HPDE6-E6E7 (cell line): ENCODE data around the gene STAC.
"Not testable (repeated sequence)": the region's sequence is repeated elsewhere in the genome, so short reads cannot be mapped to it uniquely, and the experiment has no call there.

Experiments
- DNase-seq: peaks from one replicate; pipeline ENCODE4 v3.0.0; 2011; ENCODE audit warnings: missing footprints; ENCODE audit errors: extremely low spot score

STAC gene

DNA sequence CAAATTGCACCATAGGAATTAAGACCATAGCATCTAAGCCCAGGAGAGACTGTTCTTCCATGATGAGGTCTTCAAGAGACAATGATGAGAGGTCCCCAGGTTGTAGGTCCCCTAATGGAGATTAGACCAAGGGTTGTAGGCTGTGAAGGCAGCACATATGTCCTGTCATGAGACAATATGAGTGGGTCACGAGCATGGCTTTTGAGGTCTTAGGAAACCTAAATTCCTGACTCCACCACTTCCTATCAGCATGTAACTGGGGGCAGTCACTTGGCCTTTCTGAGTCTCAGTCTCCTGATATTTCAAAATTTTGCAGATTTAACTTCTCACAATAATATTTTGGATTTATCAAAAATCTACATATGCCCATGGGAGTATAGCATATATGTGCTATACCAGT is 31.3 kb downstream of the STAC start:
- DNase-seq: no peak

DNA sequence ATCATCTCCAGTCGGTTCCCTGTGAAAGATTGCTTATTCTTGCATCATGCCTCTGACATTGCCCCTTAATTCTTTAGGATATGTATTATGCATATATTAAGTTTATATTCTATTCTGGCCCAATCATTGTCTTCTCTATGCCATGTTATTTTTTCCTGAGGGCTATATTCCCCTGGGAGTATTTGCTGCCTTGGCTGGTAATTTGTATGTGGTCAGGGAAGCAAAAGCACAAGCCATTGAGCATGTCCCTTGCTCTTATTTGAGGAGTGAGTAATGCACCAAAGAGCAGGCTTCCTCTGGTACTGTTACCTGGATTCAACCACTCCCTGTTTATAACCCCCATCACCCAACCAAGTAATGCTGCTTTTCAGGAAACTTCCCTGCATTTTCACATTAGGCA is 36.3 kb downstream of the STAC start:
- no peak for DNase-seq

DNA sequence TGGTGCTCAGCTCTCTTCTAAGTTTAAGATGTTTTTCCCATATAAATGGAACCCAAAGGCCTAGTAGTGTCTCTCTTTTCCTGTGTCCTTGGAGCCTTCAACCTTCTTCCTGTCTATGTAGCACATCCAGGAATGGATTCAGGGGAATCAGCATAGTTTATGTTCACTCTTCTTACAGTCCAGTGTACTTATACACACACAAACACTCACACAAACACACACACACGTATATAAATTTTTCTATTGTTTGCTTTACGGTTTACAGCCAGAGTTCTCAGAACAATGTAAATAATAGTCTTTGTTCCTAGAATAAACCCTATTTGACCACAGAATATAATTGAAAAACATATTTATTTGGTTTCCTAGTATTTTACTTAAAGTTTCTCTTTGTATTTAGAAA is 36.9 kb downstream of the STAC start:
- DNase-seq: no peak

DNA sequence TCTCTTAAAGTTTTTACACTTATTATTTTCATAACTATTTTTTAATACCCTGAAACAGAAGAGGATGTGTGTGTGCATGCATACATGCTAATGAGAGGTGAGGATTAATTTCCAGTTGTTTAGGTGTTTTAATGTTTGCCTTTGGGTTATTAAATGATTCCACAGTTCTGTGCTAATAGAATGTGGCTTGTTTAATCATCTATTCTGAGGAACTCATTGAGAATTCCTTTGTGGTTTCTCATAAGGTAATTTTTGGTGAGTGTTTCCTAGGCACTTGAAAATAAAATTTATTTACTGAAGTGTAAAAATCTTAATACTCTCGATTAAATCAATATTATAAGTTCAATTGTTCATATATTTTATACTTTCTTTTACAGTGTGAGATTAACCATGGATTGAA is 38.0 kb downstream of the STAC start:
- DNase-seq: no peak

DNA sequence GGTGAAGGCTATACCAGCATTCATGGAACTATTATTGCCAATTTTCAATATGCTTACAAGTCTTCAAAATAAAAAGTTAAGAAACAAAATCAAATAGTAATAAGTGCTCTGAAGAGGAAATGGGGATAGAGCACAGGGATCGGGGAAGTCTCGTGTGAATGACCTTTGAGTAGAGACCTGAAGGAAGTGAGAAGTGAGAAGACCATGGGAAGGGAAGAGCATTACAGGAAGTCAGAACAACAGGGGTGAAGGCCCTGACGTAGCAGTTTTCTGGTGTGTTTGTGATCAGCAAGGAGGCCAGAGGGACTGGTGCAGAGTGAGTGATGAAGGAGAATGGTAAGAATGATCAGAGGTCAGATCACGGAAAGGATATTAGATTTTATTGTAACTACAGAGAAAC is 48.1 kb downstream of the STAC start:
- DNase-seq: no peak

DNA sequence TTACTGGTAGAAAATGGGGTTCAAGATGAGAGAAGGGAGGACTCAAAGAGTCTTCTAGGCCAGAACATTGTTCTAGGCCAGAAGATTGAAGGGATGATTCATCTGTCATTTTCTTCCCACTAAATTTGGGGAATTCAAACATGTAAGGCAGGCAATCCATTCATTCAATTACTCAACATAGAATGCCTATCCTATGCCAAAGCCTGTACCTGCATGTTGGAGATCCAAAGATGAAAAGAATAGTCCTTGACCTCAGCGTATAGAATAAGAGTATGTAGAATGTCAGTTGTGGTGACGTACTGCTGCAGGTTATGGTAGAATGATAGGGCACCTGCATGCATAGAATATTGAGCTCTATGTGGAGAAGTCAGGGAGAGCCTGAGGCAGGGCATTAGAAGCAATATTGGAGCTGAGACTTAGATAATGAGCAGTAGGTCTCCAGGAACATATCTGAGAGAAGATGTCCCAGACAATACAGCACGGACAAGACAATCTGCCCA is 49.7 kb downstream of the STAC start:
- DNase-seq: no peak

DNA sequence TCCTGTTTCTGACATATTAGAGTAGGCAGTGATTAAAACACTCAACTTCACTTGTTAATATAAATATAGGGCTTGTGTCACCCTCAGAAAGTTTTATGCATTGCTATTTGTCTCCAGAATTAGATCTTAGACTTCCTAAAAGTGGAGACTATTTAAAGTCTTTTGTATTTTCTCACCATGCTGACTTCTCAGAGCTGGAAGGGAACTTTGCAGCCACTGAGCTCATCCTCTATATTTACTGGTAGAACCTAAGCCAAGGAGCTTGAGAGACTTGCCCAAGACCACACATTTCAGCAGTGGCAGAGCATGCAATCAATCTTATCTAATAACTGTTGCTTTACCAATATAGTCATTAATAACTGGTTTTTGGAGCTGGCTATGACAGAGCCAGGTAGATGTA is 53.2 kb downstream of the STAC start:
- DNase-seq: no peak

DNA sequence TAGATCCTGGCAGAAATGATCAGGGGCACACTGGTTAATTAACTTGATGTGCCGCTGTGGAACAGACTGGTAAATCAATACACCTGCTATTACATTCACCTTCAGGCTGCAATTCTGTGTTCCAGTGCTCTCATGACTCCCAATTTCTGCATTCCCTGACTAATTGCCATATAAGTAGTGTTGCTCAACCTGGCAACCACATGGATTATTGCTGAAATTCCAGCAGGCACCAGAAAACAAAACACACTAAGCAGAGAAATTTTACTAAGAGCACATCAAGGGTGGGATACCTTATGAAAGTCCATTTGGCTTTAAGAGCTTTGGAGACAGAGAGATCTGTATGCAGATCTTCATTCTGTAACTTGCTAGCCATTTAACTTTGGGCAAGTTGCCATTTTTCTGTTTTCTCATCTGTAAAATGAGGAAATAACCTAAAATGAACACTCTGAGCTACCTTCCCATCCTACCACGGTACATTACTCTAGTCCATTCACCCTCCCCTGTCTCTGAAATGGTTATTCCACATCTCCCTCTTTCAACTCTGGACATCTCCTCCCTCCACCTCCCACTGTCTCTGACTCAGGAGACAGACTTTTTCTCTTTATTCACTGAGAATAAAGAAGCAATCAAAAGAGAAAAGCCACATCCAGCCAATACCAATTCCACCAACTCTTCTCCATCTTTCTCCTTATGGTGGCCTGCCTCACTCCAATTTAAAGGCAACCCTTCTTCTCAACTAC is 54.6 kb downstream of the STAC start:
- DNase-seq: no peak

DNA sequence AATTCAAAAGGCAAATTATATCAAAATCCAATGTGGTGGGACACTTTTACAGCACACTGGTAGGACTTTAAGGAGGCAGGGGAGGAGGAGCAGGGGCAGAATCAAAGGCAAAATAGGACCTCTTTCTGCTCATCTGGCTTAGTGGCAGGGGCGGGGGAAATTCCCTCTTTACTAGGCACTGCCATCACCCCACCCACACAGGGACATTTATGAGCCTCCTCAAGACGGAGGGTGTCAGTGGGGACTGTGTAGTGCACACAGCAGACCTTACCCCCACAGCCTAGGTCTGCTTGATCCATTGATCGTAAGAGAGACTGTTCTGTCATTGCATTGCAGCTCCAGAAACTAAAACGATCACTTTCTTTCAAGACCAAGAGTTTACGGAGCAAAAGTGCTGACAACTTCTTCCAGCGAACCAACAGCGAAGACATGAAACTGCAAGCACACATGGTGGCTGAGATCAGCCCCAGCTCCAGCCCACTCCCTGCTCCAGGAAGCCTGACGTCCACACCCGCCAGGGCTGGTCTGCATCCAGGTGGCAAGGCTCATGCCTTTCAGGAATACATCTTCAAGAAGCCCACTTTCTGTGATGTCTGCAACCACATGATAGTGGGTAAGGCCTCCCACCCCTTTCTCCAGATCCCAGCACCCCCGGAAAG is 62.9 kb downstream of the STAC start:
- DNase-seq: no peak

DNA sequence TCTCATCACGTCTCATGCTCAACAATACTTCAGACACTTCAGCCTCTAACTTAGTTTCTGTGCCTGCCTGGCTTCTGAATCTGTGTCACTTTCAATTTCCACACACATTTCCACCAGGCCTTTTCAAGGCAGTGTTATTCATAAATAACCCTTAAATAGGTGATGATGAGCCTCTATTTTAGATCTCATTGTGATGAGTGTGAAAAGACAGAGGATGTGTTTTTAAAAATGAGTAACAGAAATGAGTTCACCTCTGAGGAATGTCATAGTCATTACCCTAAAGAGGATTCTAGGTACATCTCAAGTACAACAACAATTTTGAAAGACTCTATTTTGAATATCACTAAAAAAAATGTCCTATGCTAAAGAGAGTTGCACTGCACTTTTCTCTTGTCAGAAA is 64.6 kb downstream of the STAC start:
- no peak for DNase-seq

DNA sequence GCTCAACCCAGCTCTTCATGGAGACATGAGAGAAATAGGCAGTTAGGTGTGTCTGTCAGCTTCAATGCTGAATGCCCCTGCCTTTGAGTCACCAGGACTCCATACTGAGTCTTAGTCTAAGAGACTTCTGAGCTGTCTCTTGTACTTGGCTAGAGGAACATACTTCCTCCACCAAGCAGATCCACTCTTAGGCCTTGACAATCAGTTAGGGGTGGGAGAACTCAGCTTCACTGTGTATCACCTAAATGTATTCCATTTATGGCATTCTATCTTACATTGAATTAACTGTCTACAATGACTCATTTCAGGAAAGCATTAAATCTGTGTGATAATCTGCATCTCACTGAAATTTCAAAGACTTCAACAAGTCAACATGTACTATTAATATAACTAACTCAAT is 66.0 kb downstream of the STAC start:
- no peak for DNase-seq

DNA sequence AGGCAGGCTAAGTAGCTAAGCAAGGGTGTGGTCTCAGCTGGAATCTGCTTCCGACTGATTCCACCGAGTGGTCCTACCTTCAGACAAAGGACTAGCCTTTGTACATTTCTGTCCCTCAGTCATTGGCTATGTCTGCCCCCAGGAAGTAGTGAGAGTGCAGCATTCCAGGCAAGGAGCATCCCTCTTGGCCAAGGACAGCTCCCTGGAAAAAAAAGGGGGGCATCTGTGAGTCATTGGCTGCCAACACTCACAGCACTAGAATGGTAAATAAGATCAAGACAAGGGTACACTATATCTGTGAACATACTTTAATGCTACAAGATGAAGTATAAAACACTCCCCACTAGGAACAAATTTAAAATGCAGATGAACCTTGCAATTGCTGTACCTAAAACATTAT is 66.8 kb downstream of the STAC start:
- no peak for DNase-seq

DNA sequence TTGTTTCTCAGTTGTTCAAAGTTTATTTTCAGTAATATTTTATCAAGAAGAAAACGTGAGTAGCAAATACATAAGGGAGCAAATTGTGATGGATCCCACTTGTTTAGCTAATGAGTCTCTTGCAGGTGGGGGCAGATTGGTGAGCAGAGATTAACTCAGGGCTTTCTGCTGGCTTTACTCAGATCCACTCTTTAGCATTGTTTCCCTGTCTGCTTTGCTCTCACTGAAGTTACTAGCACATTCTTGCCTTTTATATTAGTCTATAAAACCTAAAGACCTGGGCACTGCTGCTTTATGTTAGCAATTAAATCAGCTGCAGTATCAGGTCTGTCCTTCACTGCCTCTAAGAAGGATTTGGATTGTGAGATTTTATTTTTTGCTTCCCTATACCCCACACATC is 71.5 kb downstream of the STAC start:
- DNase-seq: no peak

DNA sequence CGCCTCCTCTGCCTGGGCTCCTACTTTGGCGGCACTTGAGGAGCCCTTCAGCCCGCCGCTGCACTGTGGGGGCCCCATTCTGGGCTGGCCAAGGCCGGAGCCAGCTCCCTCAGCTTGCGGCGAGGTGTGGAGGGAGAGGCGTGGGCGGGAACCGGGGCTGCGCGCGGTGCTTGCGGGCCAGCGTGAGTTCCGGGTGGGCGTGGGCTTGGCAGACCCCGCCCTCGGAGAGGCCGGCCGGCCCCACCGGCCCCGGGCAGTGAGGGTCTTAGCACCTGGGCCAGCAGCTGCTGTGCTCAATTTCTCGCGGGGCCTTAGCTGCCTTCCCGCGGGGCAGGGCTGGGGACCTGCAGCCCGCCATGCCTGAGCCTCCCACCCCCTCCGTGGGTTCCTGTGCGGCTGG is 72.9 kb downstream of the STAC start:
- not testable (repeated sequence) for DNase-seq

DNA sequence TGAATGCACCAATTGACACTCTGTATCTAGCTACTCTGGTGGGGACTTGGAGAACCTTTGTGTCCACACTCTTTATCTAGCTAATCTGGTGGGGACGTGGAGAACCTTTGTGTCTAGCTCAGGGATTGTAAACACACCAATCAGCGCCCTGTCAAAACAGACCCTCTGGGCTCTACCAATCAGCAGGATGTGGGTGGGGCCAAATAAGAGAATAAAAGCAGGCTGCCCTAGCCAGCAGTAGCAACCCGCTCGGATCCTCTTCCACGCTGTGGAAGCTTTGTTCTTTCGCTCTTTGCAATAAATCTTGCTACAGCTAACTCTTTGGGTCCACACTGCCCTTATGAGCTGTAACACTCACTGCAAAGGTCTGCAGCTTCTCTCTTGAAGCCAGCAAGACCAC is 73.6 kb downstream of the STAC start:
- DNase-seq: not testable (repeated sequence)

DNA sequence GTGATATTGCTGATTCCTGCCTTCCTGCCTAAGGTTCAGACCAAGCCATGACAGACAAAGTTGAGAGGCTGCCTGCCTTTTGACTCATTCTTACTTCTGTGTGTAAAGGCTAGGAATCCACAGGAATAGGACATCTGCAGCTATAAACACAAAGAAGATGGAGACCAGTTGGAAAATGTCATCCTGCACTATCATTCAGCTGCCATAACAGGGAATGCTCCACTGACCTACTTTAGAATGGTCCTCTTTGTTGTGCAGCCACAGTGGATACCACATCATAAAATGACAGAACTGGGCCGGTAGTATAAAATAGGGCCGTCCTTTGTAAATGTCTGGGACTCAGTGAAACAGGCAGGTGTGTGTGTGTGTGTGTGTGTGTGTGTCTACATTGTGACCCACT is 75.1 kb downstream of the STAC start:
- DNase-seq: no peak

DNA sequence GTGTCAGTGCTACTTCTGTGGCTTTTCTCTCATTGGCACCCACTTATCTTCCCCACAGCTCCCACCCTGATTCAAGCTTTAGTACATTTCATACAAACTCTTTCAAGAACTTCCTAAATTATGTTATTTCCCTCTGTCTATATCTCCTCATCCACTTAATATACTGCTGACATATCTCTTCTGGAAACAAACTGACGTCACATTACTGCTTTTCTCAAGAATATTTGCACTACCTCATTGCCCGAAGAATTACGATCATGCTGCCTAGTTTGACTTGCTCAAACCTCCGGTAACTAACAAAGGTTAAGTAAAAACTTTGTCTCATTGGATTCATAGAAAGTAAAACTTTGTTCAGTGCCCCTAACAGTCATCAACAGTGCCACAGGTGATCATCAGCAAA is 76.5 kb downstream of the STAC start:
- no peak for DNase-seq

DNA sequence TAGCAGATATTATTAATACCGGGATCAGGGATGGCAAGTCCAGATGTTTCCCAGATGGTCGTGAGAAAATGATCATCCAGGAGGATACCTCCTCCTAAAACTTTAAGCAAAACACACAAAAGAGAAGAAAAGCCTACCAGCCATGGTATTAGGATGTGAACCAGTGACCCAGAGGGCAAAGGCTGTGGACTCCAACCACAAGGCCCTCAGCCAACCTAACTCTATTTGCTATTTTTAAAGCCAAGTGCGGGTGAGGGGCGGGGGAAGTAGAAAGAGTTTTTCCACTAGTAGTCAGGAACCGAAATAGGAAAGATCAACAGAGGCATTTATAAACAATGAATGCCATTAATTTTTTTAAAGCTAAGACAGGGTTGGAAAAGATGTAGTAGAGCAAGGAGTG is 77.4 kb downstream of the STAC start:
- DNase-seq: no peak

DNA sequence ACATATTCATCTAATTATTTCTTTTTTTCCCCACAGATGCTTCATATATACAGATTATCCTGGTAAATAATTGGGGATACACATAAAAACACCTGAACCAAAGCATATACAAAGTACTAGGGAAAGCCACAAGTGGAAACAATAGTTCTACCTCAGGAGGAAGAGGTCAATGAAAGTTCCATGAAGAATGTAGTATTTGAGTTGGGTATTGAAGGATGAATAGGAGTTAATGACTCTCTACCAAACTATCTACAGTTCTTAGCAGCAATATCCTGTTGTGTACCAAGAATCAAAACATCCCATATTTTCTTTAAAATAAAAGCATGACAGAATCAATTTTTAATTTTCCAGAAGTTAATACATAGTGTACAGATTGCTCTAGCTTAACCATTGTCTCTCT is 78.9 kb downstream of the STAC start:
- DNase-seq: no peak

DNA sequence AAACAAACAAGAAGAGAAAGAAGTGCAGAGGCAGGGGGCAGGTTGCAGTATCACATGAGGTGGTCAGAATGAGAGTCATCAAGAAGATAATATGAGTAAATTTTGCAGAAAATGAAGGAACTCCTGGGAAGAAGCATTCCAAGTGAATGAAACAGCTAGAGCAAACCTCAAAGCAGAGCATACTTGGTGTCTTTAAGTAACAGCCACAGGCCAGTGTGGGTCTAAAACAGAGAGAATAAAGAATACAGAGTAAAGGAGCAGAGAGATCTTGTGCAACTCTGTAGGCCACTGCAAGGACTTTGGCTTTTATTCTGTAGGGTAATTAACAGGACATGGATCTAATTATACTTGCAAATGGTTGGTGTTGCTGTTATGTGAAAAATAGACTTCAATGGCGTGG is 81.3 kb downstream of the STAC start:
- DNase-seq: no peak

DNA sequence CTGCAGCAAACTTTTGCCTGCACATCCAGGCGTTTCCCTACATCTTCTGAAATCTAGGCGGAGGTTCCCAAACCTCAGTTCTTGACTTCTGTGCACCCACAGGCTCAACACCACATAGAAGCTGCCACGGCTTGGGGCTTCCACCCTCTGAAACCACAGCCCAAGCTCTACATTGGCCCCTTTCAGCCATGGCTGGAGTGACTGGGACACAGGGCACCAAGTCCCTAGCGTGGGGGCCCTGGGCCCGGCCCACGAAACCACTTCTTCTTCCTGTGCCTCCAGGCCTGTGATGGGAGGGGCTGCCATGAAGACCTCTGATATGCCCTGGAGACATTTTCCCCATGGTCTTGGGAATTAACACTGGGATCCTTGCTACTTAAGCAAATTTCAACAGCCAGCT is 91.7 kb downstream of the STAC start:
- DNase-seq: not testable (repeated sequence)

DNA sequence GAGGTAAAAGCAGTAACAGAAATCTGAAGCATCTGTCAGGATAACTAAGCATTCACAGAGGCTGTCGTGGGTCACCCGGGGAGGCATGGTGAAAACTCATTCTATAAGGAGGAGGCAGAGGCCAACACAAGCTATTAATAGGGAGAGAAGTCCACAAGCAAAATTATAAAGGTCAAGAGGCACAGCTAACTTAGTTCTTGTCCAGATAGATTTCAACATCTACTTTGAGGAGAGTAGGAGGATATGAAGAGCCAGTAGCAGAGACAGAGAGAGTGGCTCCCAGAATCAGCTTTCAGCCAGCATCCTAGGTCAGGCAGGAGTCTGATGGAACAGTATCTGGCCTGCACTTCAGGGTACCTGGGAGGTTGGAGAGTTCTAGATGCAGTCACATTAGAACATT is 95.3 kb downstream of the STAC start:
- DNase-seq: no peak

DNA sequence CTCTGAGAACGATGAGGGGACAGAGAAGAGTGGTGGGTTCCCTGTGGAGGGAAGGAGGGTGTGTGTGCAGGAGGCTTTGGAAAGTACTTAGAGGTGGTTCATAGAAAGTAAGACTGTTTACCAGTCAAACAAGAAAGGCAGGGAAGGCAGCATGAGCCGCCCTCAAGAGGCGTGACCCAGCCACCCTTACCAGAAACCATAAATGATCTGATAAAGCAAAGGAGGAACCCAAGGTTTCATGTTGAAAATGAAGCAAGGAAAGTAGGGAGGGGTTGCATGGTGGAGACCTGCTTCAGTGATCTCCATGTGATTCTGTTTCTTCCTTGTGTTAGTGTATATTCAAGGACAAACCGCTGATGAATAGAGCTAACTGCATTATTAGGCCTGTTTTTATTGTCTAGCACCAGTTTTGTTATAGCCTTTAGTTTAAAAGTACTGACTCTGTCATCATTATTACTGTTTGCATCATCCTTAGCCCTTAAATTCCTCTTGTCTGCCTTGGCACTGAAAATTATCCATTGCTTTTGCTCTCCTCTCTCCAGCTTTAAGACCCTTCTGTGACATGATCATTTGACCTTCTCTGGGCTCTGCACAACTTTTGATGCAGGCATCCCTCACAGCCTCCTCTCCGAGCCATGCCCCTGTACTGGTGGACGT is 96.1 kb downstream of the STAC start:
- no peak for DNase-seq
